Mononuclear cell (primary cell): ENCODE data around the gene DGAT2. TPM values are rescaled to one million over a fixed set of nuclear protein-coding genes. Genes with fewer than 3 reads are reported as not detected.

Source experiments
- H3K27me3 ChIP-seq: 2 replicates; pipeline ENCODE4 v1.6.0; 2011; ENCODE audit warnings: low read length, control low read depth; ENCODE audit not compliant: insufficient read depth
- H3K4me1 ChIP-seq: 2 replicates; pipeline ENCODE4 v1.5.1; 2011; ENCODE audit warnings: mild to moderate bottlenecking, low read length, control low read depth; ENCODE audit not compliant: insufficient read depth
- H3K4me3 ChIP-seq: 2 replicates; pipeline ENCODE4 v1.5.1; 2011; ENCODE audit warnings: mild to moderate bottlenecking, low read length, moderate library complexity
- H3K9me3 ChIP-seq: 2 replicates; pipeline ENCODE4 v1.5.1; 2011; ENCODE audit warnings: low read depth, mild to moderate bottlenecking, control low read depth, low read length
- total RNA-seq: library from RNA; depleted of rRNA; stranded (reverse); fragments of >200 nt; gene quantifications from one replicate; pipeline ENCODE4 v1.2.3, GENCODE V29; 2012

Gene DGAT2
- total RNA-seq, 1 donor = 5.5 TPM

DNA sequence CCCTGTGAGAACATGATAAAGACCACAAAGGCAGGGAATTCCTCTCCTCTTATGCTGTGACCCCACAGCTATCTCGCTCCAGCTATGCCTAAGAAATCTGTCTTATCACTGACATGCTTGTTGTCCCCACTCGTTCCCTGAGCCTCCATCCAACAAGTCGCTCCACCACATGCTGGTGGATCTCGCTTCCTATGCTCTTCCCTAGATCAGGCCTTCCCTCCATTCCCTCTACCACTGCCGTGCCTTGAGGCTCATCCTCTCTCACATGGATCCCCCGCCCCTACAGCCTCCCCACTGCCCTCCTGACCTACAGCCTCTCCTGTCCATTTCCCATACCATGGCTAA lies 1.4 kb upstream of the DGAT2 start:
- H3K27me3 ChIP-seq = no peaks in the 10 kb centered on the region
- no peaks in the 10 kb centered on the region for H3K9me3 ChIP-seq
- H3K4me3 ChIP-seq = no peak overlapping the region
- H3K4me1 ChIP-seq = peaks cover 66% of the 10 kb centered on the region

DNA sequence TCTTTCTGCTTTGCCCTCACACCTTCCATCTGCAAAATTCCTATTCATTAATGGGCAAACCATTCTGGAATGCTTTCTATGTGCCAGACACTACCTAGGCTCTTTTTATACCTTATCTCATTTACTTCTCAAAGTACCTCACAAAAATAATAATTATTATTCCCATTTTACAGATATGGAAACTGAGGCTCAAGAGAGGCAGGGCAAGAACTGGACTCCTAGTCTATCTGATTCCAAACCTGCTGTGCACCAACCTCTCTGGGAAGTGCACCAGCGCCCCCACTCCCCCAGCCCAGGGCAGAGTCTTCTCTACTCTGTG lies 826 bp upstream of the DGAT2 start:
- no peak overlapping the region for H3K4me3 ChIP-seq
- no peaks in the 10 kb centered on the region for H3K27me3 ChIP-seq
- peaks cover 66% of the 10 kb centered on the region for H3K4me1 ChIP-seq
- H3K9me3 ChIP-seq = no peaks in the 10 kb centered on the region

GRCh38 chr11:75768909-75769771 lies 562 bp downstream of the DGAT2 start:
- H3K9me3 ChIP-seq = no peaks in the 10 kb centered on the region
- H3K4me1 ChIP-seq = peaks cover 70% of the 10 kb centered on the region
- peak overlapping the region; percentile 50 for H3K4me3 ChIP-seq
- H3K27me3 ChIP-seq = no peaks in the 10 kb centered on the region

DNA sequence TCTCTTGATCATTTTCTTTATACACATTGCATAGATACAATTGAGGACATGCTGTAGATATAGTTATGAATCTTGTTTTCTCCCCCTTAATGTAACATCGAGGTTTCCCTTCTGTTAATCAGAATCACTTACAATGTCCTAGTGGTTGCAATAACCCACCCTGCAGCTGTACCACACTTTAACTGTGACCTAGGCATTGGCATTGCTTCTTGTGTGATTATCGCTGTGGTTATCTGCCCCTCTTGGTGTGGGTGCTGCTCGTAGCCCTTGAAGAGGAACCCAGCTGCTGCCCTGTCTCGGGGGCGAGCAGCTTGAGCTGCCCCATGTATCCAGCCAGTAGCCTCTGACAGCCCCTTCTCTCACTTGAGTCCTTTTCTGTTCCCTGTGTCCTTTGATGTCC lies 1.5 kb downstream of the DGAT2 start:
- peaks cover 79% of the 10 kb centered on the region for H3K4me1 ChIP-seq
- peak overlapping the region; percentile 50 for H3K4me3 ChIP-seq

DNA sequence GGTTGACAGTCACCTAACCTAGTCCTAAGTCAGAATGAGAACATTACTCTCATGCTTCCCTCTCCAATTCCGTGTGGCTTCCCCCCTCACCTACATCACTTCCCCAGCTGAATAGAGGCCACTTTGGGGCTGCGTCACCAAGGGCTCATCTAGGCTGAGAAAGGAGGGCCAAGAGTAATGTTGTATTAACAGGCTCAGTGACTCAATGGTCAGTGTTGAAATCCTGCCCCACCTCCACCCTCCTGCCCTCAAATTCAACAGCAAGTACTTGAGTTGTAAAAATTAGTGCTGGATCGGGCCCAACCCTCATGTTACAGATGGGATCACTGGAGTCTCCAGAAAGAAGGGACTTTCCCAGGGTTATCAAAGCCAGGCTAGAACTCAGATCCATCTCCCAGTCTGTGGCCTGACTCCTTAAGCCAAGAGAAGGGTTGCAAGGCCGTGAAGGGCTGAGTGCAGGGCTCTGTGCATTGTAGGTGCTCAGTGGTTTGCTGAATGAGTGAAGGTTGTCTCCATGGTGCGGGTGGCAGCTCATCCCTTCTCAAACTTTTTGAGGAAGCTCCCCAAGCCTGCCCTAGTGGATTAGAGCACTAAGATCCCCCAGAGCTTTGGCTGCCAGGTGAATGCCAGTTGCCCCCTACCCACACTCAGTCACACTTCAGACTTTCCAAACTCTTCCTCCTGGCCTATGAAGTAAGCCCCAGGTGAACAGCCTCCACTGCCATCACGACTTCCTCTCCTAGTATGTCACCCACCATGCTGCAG lies 3.2 kb downstream of the DGAT2 start:
- Histone ChIP-seq H3K4me3 (no peak overlapping the region), H3K4me1 (peaks cover 92% of the 10 kb centered on the region), H3K27me3 (no peaks in the 10 kb centered on the region), H3K9me3 (no peaks in the 10 kb centered on the region)

More for the DNA sequence above, 1.5 kb downstream of the DGAT2 start:
- Histone ChIP-seq H3K27me3 (no peaks in the 10 kb centered on the region), H3K9me3 (no peaks in the 10 kb centered on the region)

- Histone ChIP-seq H3K4me3 (no peak overlapping the region), H3K9me3 (no peaks in the 10 kb centered on the region), H3K27me3 (no peaks in the 10 kb centered on the region), H3K4me1 (peaks cover 100% of the 10 kb centered on the region)
These were observed 5.2 kb downstream of the DGAT2 start for GRCh38 chr11:75773595-75774353.

- Histone ChIP-seq H3K4me1 (peaks cover 100% of the 10 kb centered on the region), H3K27me3 (no peaks in the 10 kb centered on the region), H3K4me3 (no peak overlapping the region), H3K9me3 (no peaks in the 10 kb centered on the region)
These were observed 6.5 kb downstream of the DGAT2 start for GRCh38 chr11:75775056-75775455.

- H3K9me3 ChIP-seq = no peaks in the 10 kb centered on the region
- H3K4me3 ChIP-seq = no peak overlapping the region
- no peaks in the 10 kb centered on the region for H3K27me3 ChIP-seq
- H3K4me1 ChIP-seq = peaks cover 88% of the 10 kb centered on the region
These were observed 8.0 kb downstream of the DGAT2 start for GRCh38 chr11:75776546-75776945.

DNA sequence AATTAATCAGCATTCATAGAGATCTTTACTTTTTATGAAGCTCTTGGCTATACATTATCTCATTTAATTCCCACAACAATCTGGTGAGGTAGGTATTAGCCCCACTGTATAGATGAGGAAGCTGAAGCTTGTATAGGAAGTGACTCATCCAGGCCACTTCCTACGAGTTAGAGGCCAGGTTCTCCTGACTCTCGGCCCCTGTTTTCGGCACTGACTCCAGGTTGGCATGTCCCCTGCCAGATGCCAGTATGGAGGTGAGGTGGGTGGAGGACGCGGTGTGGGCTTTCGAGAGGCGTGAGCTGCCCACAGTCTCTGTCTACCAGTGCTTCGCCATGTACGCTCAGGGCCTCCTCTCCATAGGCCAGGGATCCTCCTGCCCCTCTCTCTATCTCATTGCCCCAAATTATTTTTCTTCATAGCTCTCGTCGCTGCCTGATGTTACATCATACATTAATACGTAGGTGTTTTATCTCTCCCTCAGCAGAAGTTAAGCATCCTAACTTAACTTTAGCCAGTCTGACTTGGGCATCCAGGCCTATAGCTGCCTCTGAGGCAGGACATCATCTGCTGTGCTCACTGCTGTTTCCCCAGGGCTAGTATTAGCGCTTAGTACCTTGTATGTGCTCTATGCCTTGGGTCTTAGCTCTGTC lies 9.0 kb downstream of the DGAT2 start:
- Histone ChIP-seq H3K4me3 (no peak overlapping the region), H3K4me1 (peaks cover 77% of the 10 kb centered on the region), H3K27me3 (no peaks in the 10 kb centered on the region), H3K9me3 (no peaks in the 10 kb centered on the region)

DNA sequence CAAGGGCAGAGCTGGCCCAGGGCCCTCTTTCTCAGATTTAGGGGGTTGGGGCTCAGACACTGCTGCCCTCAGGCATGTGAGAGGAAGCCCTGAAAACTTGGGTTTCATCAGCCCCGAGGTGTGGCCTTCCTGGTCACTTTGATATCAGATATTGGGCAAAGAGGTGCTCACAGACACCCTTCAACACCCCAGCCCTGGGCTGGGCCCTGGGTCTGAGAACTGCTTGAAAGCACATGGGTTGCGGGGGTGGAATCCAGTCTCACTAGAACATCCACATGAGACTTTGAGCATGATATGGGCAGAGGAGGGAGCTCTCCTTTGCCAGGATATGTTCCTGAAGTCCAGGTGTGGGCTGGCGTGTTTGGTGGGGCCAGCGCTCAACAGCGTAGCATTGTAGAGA lies 10.4 kb downstream of the DGAT2 start:
- peaks cover 64% of the 10 kb centered on the region for H3K4me1 ChIP-seq
- H3K9me3 ChIP-seq = no peaks in the 10 kb centered on the region
- H3K27me3 ChIP-seq = no peaks in the 10 kb centered on the region
- no peak overlapping the region for H3K4me3 ChIP-seq

GRCh38 chr11:75779960-75780359 lies 11.4 kb downstream of the DGAT2 start:
- H3K4me3 ChIP-seq = no peak overlapping the region
- no peaks in the 10 kb centered on the region for H3K9me3 ChIP-seq
- H3K4me1 ChIP-seq = peaks cover 54% of the 10 kb centered on the region
- H3K27me3 ChIP-seq = no peaks in the 10 kb centered on the region

- Histone ChIP-seq H3K9me3 (no peaks in the 10 kb centered on the region), H3K4me1 (peaks cover 44% of the 10 kb centered on the region), H3K27me3 (no peaks in the 10 kb centered on the region), H3K4me3 (no peak overlapping the region)
These were observed 12.3 kb downstream of the DGAT2 start for GRCh38 chr11:75780888-75781287.

GRCh38 chr11:75781296-75781695 lies 12.7 kb downstream of the DGAT2 start:
- Histone ChIP-seq H3K27me3 (no peaks in the 10 kb centered on the region), H3K4me1 (peaks cover 40% of the 10 kb centered on the region), H3K9me3 (no peaks in the 10 kb centered on the region), H3K4me3 (no peak overlapping the region)

DNA sequence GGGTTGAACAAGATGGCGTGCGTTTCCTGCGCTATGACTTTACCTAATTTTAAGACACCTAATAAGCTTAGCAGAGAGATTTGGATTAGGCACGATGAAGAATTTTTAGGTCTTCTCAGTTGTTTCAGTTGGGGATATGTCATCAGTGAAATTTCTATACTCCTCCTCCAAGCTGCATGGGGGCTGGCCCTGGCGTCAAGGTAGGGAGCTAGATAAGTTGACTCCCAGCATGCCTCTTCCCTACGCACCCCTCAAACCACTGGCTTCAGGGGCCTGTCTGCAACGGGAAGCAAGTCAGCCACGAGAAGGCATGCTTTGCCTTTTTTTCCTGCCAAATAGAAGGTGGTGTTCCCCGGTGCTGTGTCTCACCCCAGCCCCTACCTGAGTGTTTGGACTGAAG lies 13.3 kb downstream of the DGAT2 start:
- Histone ChIP-seq H3K27me3 (no peaks in the 10 kb centered on the region), H3K9me3 (no peaks in the 10 kb centered on the region), H3K4me1 (peaks cover 35% of the 10 kb centered on the region), H3K4me3 (no peak overlapping the region)
